Heart left ventricle (tissue), 13 donors: ENCODE data around the gene COBL.

Source experiments
- CTCF ChIP-seq, 12 donors: fragments of 200-600 bp; sonication (generic) in 4 of 12; IDR thresholded peaks; one replicate each; pipeline versions ENCODE4 v1.5.0 to v1.8.0; 2018 to 2022; ENCODE audit warnings: antibody characterized with exemption in 12 of 12, mild to moderate bottlenecking in 5 of 12
- POLR2A ChIP-seq, 2 donors: fragments of 450-650 bp; IDR thresholded peaks; one replicate each; pipeline ENCODE4 v1.6.1; 2017; ENCODE audit warnings: antibody characterized with exemption in 2 of 2, mild to moderate bottlenecking in 2 of 2, moderate library complexity in 2 of 2
- donor health status: ischemic (EF 13 %, LVEDD 7.1; RV severe dilation, severe dysfunction).
- donor health status: DM: no; HTN: yes; CAD: no.
- donor health status: DM: no; HTN: no; CAD: no.
- donor health status: ischemic (EF 25% LVEDD 6.9; RV normal size, moderate dysfunction).
- donor health status: ischemic (EF 25% LVEDD 5.7; RV mildly dilated, moderate dysfunction).
- donor health status: ischemic (EF 35%, LVEDD 5.7; RV mildly dilated, moderate dysfunction).
- donor health status: nonischemic (EF 11% LVEDD 7.7; RV severe dilation, severe dysfunction).
- donor health status: DM: yes; HTN: yes; CAD: no.
- donor health status: PGD.
- donor health status: ischemic (EF 29% LVEDD 5.4; RV normal size, mild dysfunction).
- donor health status: nonischemic (EF 23%, LVEDD 6.1; RV moderate dilation, normal function).

- no peak for TF ChIP-seq CTCF (IDR thresholded peaks at IDR 0.05)
- no peak for TF ChIP-seq POLR2A (IDR thresholded peaks at IDR 0.05)
Observed at GRCh38 chr7:51111241-51111940, 205.2 kb downstream of the COBL start.
